ENCODE measurements around the gene F10. TPM values are rescaled to one million over a fixed set of nuclear protein-coding genes. Genes with fewer than 3 reads are reported as not detected.

The F10 gene
- total and polyA plus RNA-seq, 2 of the 13 experiments (the other 11 are each of a cell fraction or from before 2014, with no cell fraction given): 58.4 to 237 TPM

DNA sequence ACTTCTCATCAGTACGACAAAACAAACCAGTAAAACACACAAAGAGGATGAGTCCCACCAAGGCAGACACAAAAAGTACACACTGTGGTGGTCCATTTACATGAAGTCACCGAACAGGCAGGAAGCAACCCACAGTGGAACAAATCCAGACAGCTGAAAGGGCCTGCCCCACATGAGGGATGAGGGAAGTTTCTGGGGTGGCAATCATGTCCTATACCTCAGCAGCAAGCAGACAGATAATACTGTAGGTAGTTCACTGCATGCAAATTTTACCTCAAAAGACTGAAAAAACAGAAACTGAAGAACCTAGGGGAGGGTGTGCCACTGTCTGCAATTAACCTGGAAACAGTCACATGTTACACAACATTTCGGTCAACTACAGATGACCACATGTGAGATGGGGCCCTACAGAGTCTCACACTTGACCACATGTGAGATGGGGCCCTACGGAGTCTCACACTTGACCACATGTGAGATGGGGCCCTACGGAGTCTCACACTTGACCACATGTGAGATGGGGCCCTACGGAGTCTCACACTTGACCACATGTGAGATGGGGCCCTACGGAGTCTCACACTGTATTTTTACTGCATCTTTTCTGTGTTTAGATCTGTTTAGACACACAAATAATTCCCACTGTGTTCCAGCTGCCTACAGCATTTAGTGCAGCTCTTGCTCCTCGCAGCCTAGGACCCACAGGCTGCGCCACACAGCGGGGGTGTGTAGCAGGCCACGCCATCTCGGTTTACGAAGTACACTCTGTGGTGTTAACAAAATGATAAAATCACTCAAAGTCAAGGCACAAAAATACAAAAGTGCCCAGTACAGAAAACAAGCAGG is 63.7 kb downstream of the F10 start:
- ATAC-seq (no peak), DNase-seq (ENCODE audit: low spot score) (no peak), FAIRE-seq (no peak)
- Histone ChIP-seq H3K9me3 (ENCODE audit: low read length) (no peaks in the 10 kb centered on the region), H4K20me1 (ENCODE audit: insufficient read depth, low read length) (no peaks in the 10 kb centered on the region; the same call in 1 of the 2 replicates), H3K36me3 (replicated peaks in 1 of 2; ENCODE audit: control insufficient read depth in 1 of 2, insufficient read depth in 2 of 2, low read length in 2 of 2) (peaks cover 23 to 56% of the 10 kb centered on the region in 2 experiments), H3K79me2 (ENCODE audit: insufficient read depth, low read length) (peaks cover 4% of the 10 kb centered on the region), H3K4me3 (replicated peaks in 1 of 3; ENCODE audit: insufficient read depth in 1 of 3, low read depth in 2 of 3, low read length in 3 of 3) (no peak overlapping the region), H3K4me2 (ENCODE audit: low read depth, low read length) (no peak overlapping the region), H3K27ac (ENCODE audit: extremely low read length, insufficient read depth, low read length) (peak overlapping the region; percentile 16), H3K27me3 (ENCODE audit: control insufficient read depth in 1 of 2, insufficient read depth in 2 of 2, low read length in 2 of 2) (no peaks in the 10 kb centered on the region), H3K4me1 (ENCODE audit: insufficient read depth, low read length) (peaks cover 30% of the 10 kb centered on the region), H2AFZ (ENCODE audit: low read length) (no peak overlapping the region), H3K9ac (ENCODE audit: insufficient read depth, low read depth, low read length) (no peak overlapping the region)
- ChIA-PET CTCF (ENCODE audit: low intra/inter-chr PET ratio, low total read pairs) (no interaction called here), POLR2A (interaction anchor here (1.5 to 2.9 kb wide), 2 partner anchors 23 to 63 kb away, joined by 4 to 12 read pairs; partner anchors contain the start of genes CUL4A and PCID2)
- no TSS peak for BruUV-seq (replicated peaks)
- intact Hi-C loops (cut with micrococcal nuclease; ENCODE audit: unreplicated experiment): no loop called here
- TF ChIP-seq CEBPB (IDR thresholded peaks at IDR 0.05; ENCODE audit: borderline replicate concordance, low read depth, low read length) (0 out of 2 replicates have a peak, but pooled peaks have one; percentile 3), ETV6 (CRISPR knock-in tag; conservative IDR thresholded peaks at IDR 0.05) (no peak), ZEB1 (IDR thresholded peaks at IDR 0.05; ENCODE audit: insufficient replicate concordance, low read depth) (no peak), ZNF20 (CRISPR knock-in tag; IDR thresholded peaks at IDR 0.05) (no peak)
- WGBS (ENCODE audit: low lambda C conversion rate): 90% methylated on average over 11 of the region's 13 CpGs
- in situ Hi-C loops (cut with HindIII; ENCODE audit: extremely low pct_ligation_motif_present, low pct_unique_long_range_greater_than_20kb): no loop called here

GRCh38 chr13:113187263-113187669 is 64.7 kb downstream of the F10 start:
- H4K20me1 ChIP-seq (ENCODE audit: insufficient read depth, low read length): no peaks in the 10 kb centered on the region; the same call in 1 of the 2 replicates
- H3K4me1 ChIP-seq (ENCODE audit: insufficient read depth, low read length): peaks cover 30% of the 10 kb centered on the region
- ChIA-PET CTCF (ENCODE audit: low intra/inter-chr PET ratio, low total read pairs) (no interaction called here), POLR2A (interaction anchor here (1.1 to 2.9 kb wide), 3 partner anchors 17 to 64 kb away, joined by 4 to 12 read pairs (median 4); partner anchors contain the start of genes CUL4A and PCID2)
- intact Hi-C loops (cut with micrococcal nuclease; ENCODE audit: unreplicated experiment) (no loop called here), in situ Hi-C loops (cut with HindIII; ENCODE audit: extremely low pct_ligation_motif_present, low pct_unique_long_range_greater_than_20kb) (no loop called here)
- H3K9me3 ChIP-seq (ENCODE audit: low read length): no peaks in the 10 kb centered on the region
- peaks cover 17 to 54% of the 10 kb centered on the region in 2 experiments for H3K36me3 ChIP-seq (replicated peaks in 1 of 2; ENCODE audit: control insufficient read depth in 1 of 2, insufficient read depth in 2 of 2, low read length in 2 of 2)
- WGBS (ENCODE audit: low lambda C conversion rate): 89% methylated on average over 9 of the region's 9 CpGs
- H3K4me3 ChIP-seq (replicated peaks in 1 of 3; ENCODE audit: insufficient read depth in 1 of 3, low read depth in 2 of 3, low read length in 3 of 3): no peak overlapping the region
- H3K27ac ChIP-seq (ENCODE audit: extremely low read length, insufficient read depth, low read length): peak overlapping the region; percentile 51
- DNase-seq (ENCODE audit: low spot score) (peak; percentile 83), FAIRE-seq (no peak), ATAC-seq (no peak)
- no peak overlapping the region; the same call in 1 of the 2 replicates for H3K4me2 ChIP-seq (ENCODE audit: low read depth, low read length)
- no peak overlapping the region for H3K9ac ChIP-seq (ENCODE audit: insufficient read depth, low read depth, low read length)
- peaks cover 4% of the 10 kb centered on the region for H3K79me2 ChIP-seq (ENCODE audit: insufficient read depth, low read length)
- no peak overlapping the region for H2AFZ ChIP-seq (ENCODE audit: low read length)
- BruUV-seq (replicated peaks): no TSS peak
- no peaks in the 10 kb centered on the region for H3K27me3 ChIP-seq (ENCODE audit: control insufficient read depth in 1 of 2, insufficient read depth in 2 of 2, low read length in 2 of 2)
- no peak for TF ChIP-seq ZNF136 (CRISPR knock-in tag; IDR thresholded peaks at IDR 0.05; ENCODE audit: low read depth)
- peak; percentile 67 for TF ChIP-seq ZBTB38 (CRISPR knock-in tag; IDR thresholded peaks at IDR 0.05)
- TF ChIP-seq BRF2 (CRISPR knock-in tag; IDR thresholded peaks at IDR 0.05): no peak
- peak; percentile 42 for TF ChIP-seq CREB1 (IDR thresholded peaks at IDR 0.05)
- TF ChIP-seq CREB1 (CRISPR knock-in tag; IDR thresholded peaks at IDR 0.05): no peak
- TF ChIP-seq, protein P1, sequence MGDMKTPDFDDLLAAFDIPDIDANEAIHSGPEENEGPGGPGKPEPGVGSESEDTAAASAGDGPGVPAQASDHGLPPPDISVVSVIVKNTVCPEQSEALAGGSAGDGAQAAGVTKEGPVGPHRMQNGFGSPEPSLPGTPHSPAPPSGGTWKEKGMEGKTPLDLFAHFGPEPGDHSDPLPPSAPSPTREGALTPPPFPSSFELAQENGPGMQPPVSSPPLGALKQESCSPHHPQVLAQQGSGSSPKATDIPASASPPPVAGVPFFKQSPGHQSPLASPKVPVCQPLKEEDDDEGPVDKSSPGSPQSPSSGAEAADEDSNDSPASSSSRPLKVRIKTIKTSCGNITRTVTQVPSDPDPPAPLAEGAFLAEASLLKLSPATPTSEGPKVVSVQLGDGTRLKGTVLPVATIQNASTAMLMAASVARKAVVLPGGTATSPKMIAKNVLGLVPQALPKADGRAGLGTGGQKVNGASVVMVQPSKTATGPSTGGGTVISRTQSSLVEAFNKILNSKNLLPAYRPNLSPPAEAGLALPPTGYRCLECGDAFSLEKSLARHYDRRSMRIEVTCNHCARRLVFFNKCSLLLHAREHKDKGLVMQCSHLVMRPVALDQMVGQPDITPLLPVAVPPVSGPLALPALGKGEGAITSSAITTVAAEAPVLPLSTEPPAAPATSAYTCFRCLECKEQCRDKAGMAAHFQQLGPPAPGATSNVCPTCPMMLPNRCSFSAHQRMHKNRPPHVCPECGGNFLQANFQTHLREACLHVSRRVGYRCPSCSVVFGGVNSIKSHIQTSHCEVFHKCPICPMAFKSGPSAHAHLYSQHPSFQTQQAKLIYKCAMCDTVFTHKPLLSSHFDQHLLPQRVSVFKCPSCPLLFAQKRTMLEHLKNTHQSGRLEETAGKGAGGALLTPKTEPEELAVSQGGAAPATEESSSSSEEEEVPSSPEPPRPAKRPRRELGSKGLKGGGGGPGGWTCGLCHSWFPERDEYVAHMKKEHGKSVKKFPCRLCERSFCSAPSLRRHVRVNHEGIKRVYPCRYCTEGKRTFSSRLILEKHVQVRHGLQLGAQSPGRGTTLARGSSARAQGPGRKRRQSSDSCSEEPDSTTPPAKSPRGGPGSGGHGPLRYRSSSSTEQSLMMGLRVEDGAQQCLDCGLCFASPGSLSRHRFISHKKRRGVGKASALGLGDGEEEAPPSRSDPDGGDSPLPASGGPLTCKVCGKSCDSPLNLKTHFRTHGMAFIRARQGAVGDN (CRISPR knock-in tag; IDR thresholded peaks at IDR 0.05): peak; percentile 23
- no peak for TF ChIP-seq MATR3 (CRISPR knock-in tag; IDR thresholded peaks at IDR 0.05)
- TF ChIP-seq ZNF563 (CRISPR knock-in tag; IDR thresholded peaks at IDR 0.05): no peak
- peak; percentile 46 for TF ChIP-seq PRPF4 (IDR thresholded peaks at IDR 0.05; ENCODE audit: low read depth, low read length, poor library complexity, severe bottlenecking)
